IMR-90 (cell line): ENCODE measurements around the gene C5AR1. TPM values are rescaled to one million over a fixed set of nuclear protein-coding genes. Genes with fewer than 3 reads are reported as not detected.

Source experiments
- polyA plus RNA-seq, 3 experiments: library from polyadenylated mRNA; depleted of rRNA; stranded (reverse); fragments of >200 nt; gene quantifications; 2 replicates each; pipeline ENCODE4 v1.2.3, GENCODE V29; 2012; ENCODE audit warnings: low replicate concordance in 1 of 3
- total RNA-seq: library from RNA; depleted of rRNA; stranded (reverse); fragments of >200 nt; gene quantifications from 2 replicates; pipeline ENCODE4 v1.2.3, GENCODE V29; 2012
- TF ChIP-seq, protein P1 (sequence below): fragments of 150-350 bp; IDR thresholded peaks from 2 replicates; pipeline ENCODE4 v1.6.1; 2017; ENCODE audit warnings: mild to moderate bottlenecking, antibody characterized with exemption, low read length, low read depth

The C5AR1 gene
- total and polyA plus RNA-seq, 2 of the 4 experiments (the other 2 are of a cell fraction) = under 0.01 to 1.0 TPM

GRCh38 chr19:47273313-47274070, 36.2 kb upstream of the C5AR1 start (continued):
- TF ChIP-seq, protein P1, sequence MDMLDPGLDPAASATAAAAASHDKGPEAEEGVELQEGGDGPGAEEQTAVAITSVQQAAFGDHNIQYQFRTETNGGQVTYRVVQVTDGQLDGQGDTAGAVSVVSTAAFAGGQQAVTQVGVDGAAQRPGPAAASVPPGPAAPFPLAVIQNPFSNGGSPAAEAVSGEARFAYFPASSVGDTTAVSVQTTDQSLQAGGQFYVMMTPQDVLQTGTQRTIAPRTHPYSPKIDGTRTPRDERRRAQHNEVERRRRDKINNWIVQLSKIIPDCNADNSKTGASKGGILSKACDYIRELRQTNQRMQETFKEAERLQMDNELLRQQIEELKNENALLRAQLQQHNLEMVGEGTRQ = no peak
